IMR-90 (cell line): ENCODE data around the gene AQP7. TPM values are rescaled to one million over a fixed set of nuclear protein-coding genes. Genes with fewer than 3 reads are reported as not detected.

Experiments used
- ATAC-seq: fragments of 200-7000 bp; cut with Tn5 transposase; 2 replicates; pipeline ENCODE4 v1.9.1; 2020; ENCODE audit warnings: low read depth, mild to moderate bottlenecking, moderate library complexity
- BruUV-seq: library from RNA; stranded (reverse); fragments of 400-500 nt; replicated peaks from 2 replicates; lab custom pipeline; 2021; lab: Mats Ljungman, UMichigan
- CTCF ChIA-PET: fragments of 300-600 bp; formaldehyde crosslinking; extraction: SDS; loops from one replicate; lab custom pipeline; 2021; ENCODE audit warnings: antibody characterized with exemption; lab: Yijun Ruan, JAX
- POLR2A ChIA-PET: fragments of 300-600 bp; sonication (Branson Sonifier 250); formaldehyde crosslinking; loops from one replicate; lab custom pipeline; 2022; ENCODE audit warnings: antibody characterized with exemption; ENCODE audit not compliant: unreplicated experiment; lab: Charles Lee
- DNase-seq: peaks from one replicate; pipeline ENCODE4 v3.0.0; 2013
- H2AFZ ChIP-seq: replicated peaks from 2 replicates; pipeline ENCODE3; 2013; ENCODE audit warnings: low read length, mild to moderate bottlenecking; ENCODE audit not compliant: poor library complexity
- H2AK5ac ChIP-seq: 2 replicates; pipeline ENCODE4 v1.6.1; 2013; ENCODE audit warnings: low read depth, low read length, inconsistent platforms
- H2AK9ac ChIP-seq: replicated peaks from 2 replicates; pipeline ENCODE3; 2013; ENCODE audit warnings: mild to moderate bottlenecking, low read depth, low read length, moderate library complexity; ENCODE audit not compliant: poor library complexity
- H2BK120ac ChIP-seq: 2 replicates; pipeline ENCODE4 v1.6.1; 2013; ENCODE audit warnings: low read depth, low read length, inconsistent platforms
- H2BK15ac ChIP-seq: 3 replicates; pipeline ENCODE4 v1.6.1; 2013; ENCODE audit warnings: low read depth, low read length, inconsistent platforms
- H2BK20ac ChIP-seq: 2 replicates; pipeline ENCODE4 v1.6.1; 2013; ENCODE audit warnings: low read depth, mild to moderate bottlenecking, inconsistent platforms, low read length, moderate library complexity
- H2BK5ac ChIP-seq: 2 replicates; pipeline ENCODE4 v1.6.1; 2013; ENCODE audit warnings: mild to moderate bottlenecking, low read depth, low read length, inconsistent platforms; ENCODE audit not compliant: poor library complexity, severe bottlenecking
- H3K14ac ChIP-seq: replicated peaks from 2 replicates; pipeline ENCODE4 v1.6.1; 2013; ENCODE audit warnings: low read depth, low read length, inconsistent platforms
- H3K18ac ChIP-seq: 2 replicates; pipeline ENCODE4 v1.6.1; 2013; ENCODE audit warnings: low read depth, low read length, control low read depth
- H3K23ac ChIP-seq: 2 replicates; pipeline ENCODE4 v1.6.1; 2013; ENCODE audit warnings: low read depth, low read length, inconsistent platforms
- H3K27ac ChIP-seq: 2 replicates; pipeline ENCODE4 v1.5.1; 2013; ENCODE audit warnings: mild to moderate bottlenecking, control low read depth, low read length; ENCODE audit not compliant: insufficient read depth
- H3K27me3 ChIP-seq: 2 replicates; pipeline ENCODE4 v1.6.1; 2013; ENCODE audit warnings: low read length; ENCODE audit not compliant: control insufficient read depth, insufficient read depth
- H3K36me3 ChIP-seq: 2 replicates; pipeline ENCODE4 v1.6.1; 2013; ENCODE audit warnings: low read length, mixed read lengths; ENCODE audit not compliant: control insufficient read depth, insufficient read depth
- H3K4ac ChIP-seq: 2 replicates; pipeline ENCODE4 v1.6.1; 2013; ENCODE audit warnings: low read depth, low read length, inconsistent platforms
- H3K4me1 ChIP-seq: 2 replicates; pipeline ENCODE4 v1.6.1; 2013; ENCODE audit warnings: low read length, mixed read lengths; ENCODE audit not compliant: control insufficient read depth, insufficient read depth
- H3K4me2 ChIP-seq: 2 replicates; pipeline ENCODE4 v1.6.1; 2013; ENCODE audit warnings: low read depth, mild to moderate bottlenecking, control low read depth, low read length, moderate library complexity
- H3K4me3 ChIP-seq: 2 replicates; pipeline ENCODE4 v1.5.1; 2013; ENCODE audit warnings: low read depth, mild to moderate bottlenecking, control low read depth, low read length, moderate library complexity; ENCODE audit not compliant: insufficient read depth
- H3K56ac ChIP-seq: 2 replicates; pipeline ENCODE4 v1.6.1; 2013; ENCODE audit warnings: low read length, inconsistent platforms; ENCODE audit not compliant: insufficient read depth; ENCODE audit errors: extremely low read depth
- H3K79me1 ChIP-seq, 2 experiments: 2 replicates each; pipeline ENCODE4 v1.6.1; 2013; ENCODE audit warnings: low read length in 2 of 2, inconsistent platforms in 1 of 2, low read depth in 1 of 2
- H3K9ac ChIP-seq: 2 replicates; pipeline ENCODE4 v1.6.1; 2013; ENCODE audit warnings: low read depth, low read length, control low read depth
- H3K9me1 ChIP-seq: 2 replicates; pipeline ENCODE4 v1.6.1; 2013; ENCODE audit warnings: low read length, inconsistent platforms; ENCODE audit not compliant: insufficient read depth
- H3K9me3 ChIP-seq: 2 replicates; pipeline ENCODE4 v1.6.1; 2013; ENCODE audit warnings: low read length; ENCODE audit not compliant: control insufficient read depth, insufficient read depth
- H4K20me1 ChIP-seq: 2 replicates; pipeline ENCODE4 v1.6.1; 2013; ENCODE audit warnings: low read length, inconsistent platforms; ENCODE audit not compliant: insufficient read depth
- H4K5ac ChIP-seq: 2 replicates; pipeline ENCODE4 v1.6.1; 2013; ENCODE audit warnings: mild to moderate bottlenecking, low read depth, low read length, control low read depth
- H4K8ac ChIP-seq, 2 experiments: 2 replicates each; pipeline ENCODE4 v1.6.1; 2013; ENCODE audit warnings: low read depth in 2 of 2, low read length in 2 of 2, control low read depth in 1 of 2, inconsistent platforms in 1 of 2
- H4K91ac ChIP-seq: 2 replicates; pipeline ENCODE4 v1.6.1; 2013; ENCODE audit warnings: low read depth, low read length, inconsistent platforms; ENCODE audit not compliant: insufficient read depth
- BHLHE40 ChIP-seq: fragments of 150-350 bp; IDR thresholded peaks from 2 replicates; pipeline ENCODE4 v1.6.1; 2016; ENCODE audit warnings: mild to moderate bottlenecking, low read depth, low read length
- CEBPB ChIP-seq: IDR thresholded peaks from 2 replicates; pipeline ENCODE4 v1.6.1; 2012; ENCODE audit warnings: low read depth, low read length, improper control_type of control experiment
- CHD1 ChIP-seq: IDR thresholded peaks from 2 replicates; pipeline ENCODE4 v1.6.1; 2012; ENCODE audit warnings: low read depth, low read length, improper control_type of control experiment
- MXI1 ChIP-seq: IDR thresholded peaks from 2 replicates; pipeline ENCODE4 v1.6.1; 2012; ENCODE audit warnings: low read depth, mild to moderate bottlenecking, low read length, moderate library complexity, borderline replicate concordance
- NFE2L2 ChIP-seq: fragments of 150-350 bp; IDR thresholded peaks from 2 replicates; pipeline ENCODE4 v1.6.1; 2016; ENCODE audit warnings: low read depth, mild to moderate bottlenecking, low read length
- SMC3 ChIP-seq: fragments of 150-350 bp; IDR thresholded peaks from 2 replicates; pipeline ENCODE4 v1.6.1; 2016; ENCODE audit warnings: low read depth, mild to moderate bottlenecking, antibody characterized with exemption, low read length, moderate library complexity
- WGBS, 2 experiments: methylation state at CpG; one replicate each; pipeline versions ENCODE4 v1.1.5 to v1.1.7; 2013; ENCODE audit warnings: missing lambda C conversion rate in 2 of 2; ENCODE audit not compliant: insufficient read length in 1 of 2; ENCODE audit errors: extremely low coverage in 2 of 2; 5-methylcytosine and 5-hydroxymethylcytosine counted together
- dilution Hi-C: fragments of 300-500 bp; cut with HindIII; formaldehyde crosslinking; loops from one replicate; pipeline ENCODE4 v1.14.3; 2018; ENCODE audit warnings: low sequenced_read_pairs; ENCODE audit not compliant: unreplicated experiment
- in situ Hi-C: fragments of 300-500 bp; cut with MboI; formaldehyde crosslinking; loops from 3 replicates; pipeline ENCODE4 v1.14.3; 2019; ENCODE audit warnings: low sequenced_read_pairs, inconsistent platforms, mixed read lengths
- intact Hi-C: fragments of 100-400 bp; cut with micrococcal nuclease; formaldehyde crosslinking; loops from 2 replicates; pipeline ENCODE4 v1.10.0; 2022
- polyA plus RNA-seq, 3 experiments: library from polyadenylated mRNA; depleted of rRNA; stranded (reverse); fragments of >200 nt; gene quantifications; 2 replicates each; pipeline ENCODE4 v1.2.3, GENCODE V29; 2012; ENCODE audit warnings: low replicate concordance in 1 of 3
- total RNA-seq: library from RNA; depleted of rRNA; stranded (reverse); fragments of >200 nt; gene quantifications from 2 replicates; pipeline ENCODE4 v1.2.3, GENCODE V29; 2012
- TF ChIP-seq, protein P1 (sequence below): fragments of 150-350 bp; IDR thresholded peaks from 2 replicates; pipeline ENCODE4 v1.6.1; 2017; ENCODE audit warnings: mild to moderate bottlenecking, antibody characterized with exemption, low read length, low read depth
- TF ChIP-seq, protein P2 (sequence below): fragments of 150-350 bp; IDR thresholded peaks from 2 replicates; pipeline ENCODE4 v1.6.1; 2016; ENCODE audit warnings: low read depth, mild to moderate bottlenecking, low read length, moderate library complexity, borderline replicate concordance

AQP7 gene
- total and polyA plus RNA-seq, 2 of the 4 experiments (the other 2 are of a cell fraction), result 0.07 TPM; not detected in 1

GRCh38 chr9:33414268-33414667, 11.9 kb upstream of the AQP7 start:
- H2AK9ac ChIP-seq, result no peak overlapping the region
- no peak overlapping the region for H2BK5ac ChIP-seq
- H3K14ac ChIP-seq, result no peak overlapping the region
- WGBS, 2 experiments, result no CpG with 5 or more reads among the region's 3 CpGs
- ChIA-PET CTCF (interaction anchor here (0.6 kb wide), 1 partner anchor 13 kb away, joined by 3 read pairs; no protein-coding TSS in a partner anchor), POLR2A (no interaction called here)
- no peak overlapping the region for H3K4me3 ChIP-seq
- no peak overlapping the region for H4K5ac ChIP-seq
- H3K36me3 ChIP-seq, result no peaks in the 10 kb centered on the region
- DNase-seq (no peak), ATAC-seq (no peak)
- no peak overlapping the region for H3K4ac ChIP-seq
- no peaks in the 10 kb centered on the region for H3K79me1 ChIP-seq
- H3K9me1 ChIP-seq, result no peaks in the 10 kb centered on the region
- in situ Hi-C loops (loop anchor here (25.0 kb wide), 1 partner anchor 298 kb away; no protein-coding TSS in a partner anchor), intact Hi-C loops (no loop called here), dilution Hi-C loops (no loop called here)
- no peak overlapping the region for H2BK120ac ChIP-seq
- no peak overlapping the region for H4K8ac ChIP-seq
- H3K9ac ChIP-seq, result no peak overlapping the region
- no peak overlapping the region for H3K56ac ChIP-seq
- H4K91ac ChIP-seq, result no peak overlapping the region
- no peak overlapping the region for H3K23ac ChIP-seq
- H2BK15ac ChIP-seq, result no peak overlapping the region
- no peak for TF ChIP-seq NFE2L2
- TF ChIP-seq, protein P1, sequence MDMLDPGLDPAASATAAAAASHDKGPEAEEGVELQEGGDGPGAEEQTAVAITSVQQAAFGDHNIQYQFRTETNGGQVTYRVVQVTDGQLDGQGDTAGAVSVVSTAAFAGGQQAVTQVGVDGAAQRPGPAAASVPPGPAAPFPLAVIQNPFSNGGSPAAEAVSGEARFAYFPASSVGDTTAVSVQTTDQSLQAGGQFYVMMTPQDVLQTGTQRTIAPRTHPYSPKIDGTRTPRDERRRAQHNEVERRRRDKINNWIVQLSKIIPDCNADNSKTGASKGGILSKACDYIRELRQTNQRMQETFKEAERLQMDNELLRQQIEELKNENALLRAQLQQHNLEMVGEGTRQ, result no peak
- TF ChIP-seq BHLHE40, result no peak
- no peak for TF ChIP-seq MXI1
- no peak for TF ChIP-seq CEBPB
- TF ChIP-seq, protein P2, sequence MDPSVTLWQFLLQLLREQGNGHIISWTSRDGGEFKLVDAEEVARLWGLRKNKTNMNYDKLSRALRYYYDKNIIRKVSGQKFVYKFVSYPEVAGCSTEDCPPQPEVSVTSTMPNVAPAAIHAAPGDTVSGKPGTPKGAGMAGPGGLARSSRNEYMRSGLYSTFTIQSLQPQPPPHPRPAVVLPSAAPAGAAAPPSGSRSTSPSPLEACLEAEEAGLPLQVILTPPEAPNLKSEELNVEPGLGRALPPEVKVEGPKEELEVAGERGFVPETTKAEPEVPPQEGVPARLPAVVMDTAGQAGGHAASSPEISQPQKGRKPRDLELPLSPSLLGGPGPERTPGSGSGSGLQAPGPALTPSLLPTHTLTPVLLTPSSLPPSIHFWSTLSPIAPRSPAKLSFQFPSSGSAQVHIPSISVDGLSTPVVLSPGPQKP, result no peak
- no peak for TF ChIP-seq SMC3
- no peak for TF ChIP-seq CHD1
- H3K27me3 ChIP-seq, result peaks cover 8% of the 10 kb centered on the region
- H3K9me3 ChIP-seq, result no peaks in the 10 kb centered on the region
- no peak overlapping the region for H2BK20ac ChIP-seq
- no peak overlapping the region for H3K27ac ChIP-seq
- H3K18ac ChIP-seq, result no peak overlapping the region
- H2AFZ ChIP-seq, result no peak overlapping the region
- H4K20me1 ChIP-seq, result no peaks in the 10 kb centered on the region
- H3K4me2 ChIP-seq, result no peak overlapping the region
- BruUV-seq, result no TSS peak
- no peaks in the 10 kb centered on the region for H3K4me1 ChIP-seq
- no peak overlapping the region for H2AK5ac ChIP-seq
